Activated naive CD8-positive, alpha-beta T cell treated with anti-CD3 and anti-CD28 coated beads for 36 hours (primary cell): ENCODE results near the gene OGFOD3. TPM values are rescaled to one million over a fixed set of nuclear protein-coding genes. Genes with fewer than 3 reads are reported as not detected.
"Not testable (repeated sequence)": the region's sequence is repeated elsewhere in the genome, so short reads cannot be mapped to it uniquely, and the experiment has no call there.

ENCODE experiments used
- DNase-seq: peaks from one replicate; pipeline ENCODE4 v3.0.0; 2021
- H3K27ac Mint-ChIP-seq: one replicate; pipeline ENCODE4 v1.8.0; 2022; ENCODE audit warnings: mild to moderate bottlenecking, moderate library complexity, mixed read lengths
- H3K27me3 Mint-ChIP-seq: one replicate; pipeline ENCODE4 v1.8.0; 2022; ENCODE audit warnings: mild to moderate bottlenecking, mixed read lengths
- H3K36me3 Mint-ChIP-seq: one replicate; pipeline ENCODE4 v1.8.0; 2021; ENCODE audit warnings: mild to moderate bottlenecking, mixed read lengths
- H3K4me1 Mint-ChIP-seq: one replicate; pipeline ENCODE4 v1.8.0; 2021; ENCODE audit warnings: mixed read lengths
- H3K4me3 Mint-ChIP-seq: one replicate; pipeline ENCODE4 v1.8.0; 2022; ENCODE audit warnings: mild to moderate bottlenecking, moderate library complexity, mixed read lengths
- H3K9me3 Mint-ChIP-seq: one replicate; pipeline ENCODE4 v1.8.0; 2022; ENCODE audit warnings: mixed read lengths
- total RNA-seq, 2 experiments: library from RNA; stranded (reverse); gene quantifications; one replicate each; pipeline ENCODE4 v1.2.3, GENCODE V29; 2021

OGFOD3 gene
- total RNA-seq, 2 experiments from 2014 or later: 18.4 to 21.5 TPM

GRCh38 chr17:82428546-82428945, 10.2 kb upstream of the OGFOD3 start:
- no peak overlapping the region for H3K4me3 Mint-ChIP-seq
- H3K27ac Mint-ChIP-seq: no peak overlapping the region
- H3K9me3 Mint-ChIP-seq: no peaks in the 10 kb centered on the region
- no peaks in the 10 kb centered on the region for H3K27me3 Mint-ChIP-seq
- no peak for DNase-seq
- peaks cover 2% of the 10 kb centered on the region for H3K4me1 Mint-ChIP-seq
- H3K36me3 Mint-ChIP-seq: no peaks in the 10 kb centered on the region

GRCh38 chr17:82424863-82425159, 6.4 kb upstream of the OGFOD3 start:
- no peak for DNase-seq
- peaks cover 8% of the 10 kb centered on the region for H3K4me1 Mint-ChIP-seq
- H3K9me3 Mint-ChIP-seq: no peaks in the 10 kb centered on the region
- no peaks in the 10 kb centered on the region for H3K27me3 Mint-ChIP-seq
- H3K4me3 Mint-ChIP-seq: no peak overlapping the region
- H3K36me3 Mint-ChIP-seq: peaks cover 15% of the 10 kb centered on the region
- peak overlapping the region; percentile 34 for H3K27ac Mint-ChIP-seq

- peak overlapping the region; percentile 34 for H3K27ac Mint-ChIP-seq
Measured at GRCh38 chr17:82424001-82424862, 5.8 kb upstream of the OGFOD3 start.

GRCh38 chr17:82419540-82419939, 1.2 kb upstream of the OGFOD3 start:
- H3K27ac Mint-ChIP-seq: peak overlapping the region; percentile 74
- no peak for DNase-seq
- H3K36me3 Mint-ChIP-seq: peaks cover 19% of the 10 kb centered on the region
- peak overlapping the region; percentile 76 for H3K4me3 Mint-ChIP-seq
- H3K27me3 Mint-ChIP-seq: no peaks in the 10 kb centered on the region
- no peaks in the 10 kb centered on the region for H3K9me3 Mint-ChIP-seq
- peaks cover 21% of the 10 kb centered on the region for H3K4me1 Mint-ChIP-seq

More at GRCh38 chr17:82424001-82424862, 5.8 kb upstream of the OGFOD3 start:
- Mint-ChIP-seq H3K4me1 (peaks cover 12% of the 10 kb centered on the region), H3K4me3 (no peak overlapping the region), H3K27me3 (no peaks in the 10 kb centered on the region), H3K36me3 (peaks cover 16% of the 10 kb centered on the region), H3K9me3 (no peaks in the 10 kb centered on the region)
- peak; percentile 43 for DNase-seq

GRCh38 chr17:82416771-82417170, 1.6 kb downstream of the OGFOD3 start:
- Mint-ChIP-seq H3K27ac (no peak overlapping the region), H3K36me3 (peaks cover 10% of the 10 kb centered on the region)

GRCh38 chr17:82416264-82416663, 2.1 kb downstream of the OGFOD3 start:
- Mint-ChIP-seq H3K4me3 (no peak overlapping the region), H3K9me3 (no peaks in the 10 kb centered on the region), H3K36me3 (peaks cover 10% of the 10 kb centered on the region), H3K27me3 (no peaks in the 10 kb centered on the region), H3K27ac (no peak overlapping the region), H3K4me1 (peaks cover 23% of the 10 kb centered on the region)
- DNase-seq: no peak

More at GRCh38 chr17:82416771-82417170, 1.6 kb downstream of the OGFOD3 start:
- DNase-seq: no peak
- Mint-ChIP-seq H3K9me3 (no peaks in the 10 kb centered on the region), H3K27me3 (no peaks in the 10 kb centered on the region), H3K4me1 (peaks cover 23% of the 10 kb centered on the region), H3K4me3 (no peak overlapping the region)

- no peak overlapping the region for H3K27ac Mint-ChIP-seq
Measured at GRCh38 chr17:82415786-82416185, 2.6 kb downstream of the OGFOD3 start.

GRCh38 chr17:82415336-82415735, 3.0 kb downstream of the OGFOD3 start:
- Mint-ChIP-seq H3K36me3 (peaks cover 10% of the 10 kb centered on the region), H3K4me3 (no peak overlapping the region), H3K27ac (no peak overlapping the region), H3K27me3 (no peaks in the 10 kb centered on the region), H3K9me3 (no peaks in the 10 kb centered on the region), H3K4me1 (peaks cover 23% of the 10 kb centered on the region)
- no peak for DNase-seq

More at GRCh38 chr17:82415786-82416185, 2.6 kb downstream of the OGFOD3 start:
- H3K27me3 Mint-ChIP-seq: no peaks in the 10 kb centered on the region
- DNase-seq: no peak
- H3K4me3 Mint-ChIP-seq: no peak overlapping the region
- no peaks in the 10 kb centered on the region for H3K9me3 Mint-ChIP-seq
- H3K36me3 Mint-ChIP-seq: peaks cover 10% of the 10 kb centered on the region
- peaks cover 23% of the 10 kb centered on the region for H3K4me1 Mint-ChIP-seq

- H3K4me1 Mint-ChIP-seq: peaks cover 17% of the 10 kb centered on the region
- peaks cover 5% of the 10 kb centered on the region for H3K36me3 Mint-ChIP-seq
- peak overlapping the region; percentile 23 for H3K27ac Mint-ChIP-seq
- H3K9me3 Mint-ChIP-seq: no peaks in the 10 kb centered on the region
- peak; percentile 75 for DNase-seq
- H3K4me3 Mint-ChIP-seq: peak overlapping the region; percentile 18
- H3K27me3 Mint-ChIP-seq: no peaks in the 10 kb centered on the region
Measured at GRCh38 chr17:82414548-82415281, 3.7 kb downstream of the OGFOD3 start.

- H3K4me3 Mint-ChIP-seq: no peak overlapping the region
- H3K27me3 Mint-ChIP-seq: no peaks in the 10 kb centered on the region
- H3K4me1 Mint-ChIP-seq: peaks cover 9% of the 10 kb centered on the region
- no peaks in the 10 kb centered on the region for H3K9me3 Mint-ChIP-seq
- peaks cover 5% of the 10 kb centered on the region for H3K36me3 Mint-ChIP-seq
- DNase-seq: no peak
- no peak overlapping the region for H3K27ac Mint-ChIP-seq
Measured at GRCh38 chr17:82412535-82413520, 5.6 kb downstream of the OGFOD3 start.

- H3K27ac Mint-ChIP-seq: not testable (repeated sequence)
Measured at GRCh38 chr17:82412081-82412480, 6.3 kb downstream of the OGFOD3 start.

GRCh38 chr17:82411396-82412053, 6.9 kb downstream of the OGFOD3 start:
- H3K27me3 Mint-ChIP-seq: no peaks in the 10 kb centered on the region
- peaks cover 9% of the 10 kb centered on the region for H3K36me3 Mint-ChIP-seq
- H3K4me1 Mint-ChIP-seq: peaks cover 13% of the 10 kb centered on the region
- H3K27ac Mint-ChIP-seq: no peak overlapping the region
- no peak overlapping the region for H3K4me3 Mint-ChIP-seq
- H3K9me3 Mint-ChIP-seq: no peaks in the 10 kb centered on the region
- DNase-seq: no peak

More at GRCh38 chr17:82412081-82412480, 6.3 kb downstream of the OGFOD3 start:
- DNase-seq, H3K9me3 Mint-ChIP-seq, H3K36me3 Mint-ChIP-seq, H3K4me3 Mint-ChIP-seq, H3K27me3 Mint-ChIP-seq: not testable (repeated sequence)
- peaks cover 13% of the 10 kb centered on the region for H3K4me1 Mint-ChIP-seq

GRCh38 chr17:82410014-82410716, 8.2 kb downstream of the OGFOD3 start:
- no peak for DNase-seq
- Mint-ChIP-seq H3K9me3 (no peaks in the 10 kb centered on the region), H3K36me3 (peaks cover 12% of the 10 kb centered on the region), H3K4me1 (peaks cover 13% of the 10 kb centered on the region), H3K4me3 (no peak overlapping the region), H3K27me3 (no peaks in the 10 kb centered on the region), H3K27ac (no peak overlapping the region)

- no peak overlapping the region for H3K4me3 Mint-ChIP-seq
- H3K4me1 Mint-ChIP-seq: peaks cover 6% of the 10 kb centered on the region
- no peak overlapping the region for H3K27ac Mint-ChIP-seq
- no peaks in the 10 kb centered on the region for H3K9me3 Mint-ChIP-seq
- H3K36me3 Mint-ChIP-seq: peaks cover 7% of the 10 kb centered on the region
- H3K27me3 Mint-ChIP-seq: no peaks in the 10 kb centered on the region
- DNase-seq: no peak
Measured at GRCh38 chr17:82408938-82409318, 9.5 kb downstream of the OGFOD3 start.
